Stomach smooth muscle (tissue), 2 donors: ENCODE data around the gene ZFYVE28.
A peak's percentile ranks its signal among the peaks of the same experiment; 100 is the strongest.

Source experiments
- H3K27ac ChIP-seq: one replicate; pipeline ENCODE4 v1.7.0; 2013; ENCODE audit warnings: mild to moderate bottlenecking, low read length, inconsistent platforms
- H3K27me3 ChIP-seq, 2 donors: one replicate each; pipeline ENCODE4 v1.7.0; 2013; ENCODE audit warnings: low read length in 2 of 2; ENCODE audit not compliant: insufficient read depth in 2 of 2, control insufficient read depth in 1 of 2
- H3K36me3 ChIP-seq, 2 donors: one replicate each; pipeline ENCODE4 v1.7.0; 2013; ENCODE audit warnings: low read length in 2 of 2; ENCODE audit not compliant: control insufficient read depth in 2 of 2, insufficient read depth in 2 of 2
- H3K4me1 ChIP-seq: one replicate; pipeline ENCODE4 v1.7.0; 2013; ENCODE audit warnings: low read length; ENCODE audit not compliant: control insufficient read depth, insufficient read depth
- H3K4me3 ChIP-seq, 2 donors: one replicate each; pipeline ENCODE4 v1.7.0; 2013; ENCODE audit warnings: low read length in 2 of 2
- H3K9ac ChIP-seq, 2 donors: one replicate each; pipeline ENCODE4 v1.7.0; 2013; ENCODE audit warnings: low read length in 2 of 2, mild to moderate bottlenecking in 1 of 2
- H3K9me3 ChIP-seq, 2 donors: one replicate each; pipeline ENCODE4 v1.7.0; 2013; ENCODE audit warnings: low read length in 2 of 2; ENCODE audit not compliant: control insufficient read depth in 2 of 2
- donor health status: healthy.
- donor health status: Pancreatic carcinoma.

Gene ZFYVE28

DNA sequence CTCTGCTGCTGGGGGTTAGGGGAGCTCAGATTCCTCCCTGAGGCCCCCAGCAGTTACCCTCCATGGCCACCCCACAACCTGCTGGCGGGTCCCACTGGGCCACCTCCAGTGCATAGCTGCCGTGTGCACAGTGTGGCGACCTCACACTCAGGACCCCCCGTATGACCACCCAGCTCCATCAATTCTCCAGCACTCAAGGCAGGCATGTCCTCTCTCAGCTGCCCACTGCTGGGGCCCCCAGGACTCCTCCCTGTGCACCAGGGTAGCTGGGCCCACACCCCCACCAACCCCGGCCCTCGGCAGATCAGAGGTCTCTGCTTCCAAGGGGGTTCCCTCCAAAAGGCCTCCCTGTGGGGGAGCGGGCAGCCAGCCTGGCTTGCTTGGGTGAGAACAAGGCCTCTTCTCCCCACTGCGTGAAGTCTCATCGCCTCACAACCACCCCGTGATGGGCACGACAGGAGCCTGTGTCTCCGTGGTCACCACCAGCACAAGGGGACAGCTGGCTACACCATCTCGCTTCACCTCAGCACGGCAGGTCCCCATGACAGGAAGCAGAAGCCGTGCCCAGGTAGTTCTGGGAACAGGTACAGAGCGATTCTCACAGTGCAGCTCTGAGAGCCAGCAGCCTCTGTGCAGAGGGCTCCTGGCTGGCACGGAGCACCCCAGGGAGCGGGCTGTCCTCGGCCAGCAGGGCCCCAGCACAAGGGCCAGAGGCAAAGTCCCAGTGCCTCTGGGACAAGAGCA is 171.9 kb downstream of the ZFYVE28 start:
- Histone ChIP-seq H3K27ac (no peak overlapping the region), H3K9me3 (no peaks in the 10 kb centered on the region), H3K36me3 (peaks cover 8 to 17% of the 10 kb centered on the region in 2 donors), H3K4me1 (peaks cover 6% of the 10 kb centered on the region), H3K9ac (no peak overlapping the region), H3K27me3 (no peaks in the 10 kb centered on the region), H3K4me3 (no peak overlapping the region)

DNA sequence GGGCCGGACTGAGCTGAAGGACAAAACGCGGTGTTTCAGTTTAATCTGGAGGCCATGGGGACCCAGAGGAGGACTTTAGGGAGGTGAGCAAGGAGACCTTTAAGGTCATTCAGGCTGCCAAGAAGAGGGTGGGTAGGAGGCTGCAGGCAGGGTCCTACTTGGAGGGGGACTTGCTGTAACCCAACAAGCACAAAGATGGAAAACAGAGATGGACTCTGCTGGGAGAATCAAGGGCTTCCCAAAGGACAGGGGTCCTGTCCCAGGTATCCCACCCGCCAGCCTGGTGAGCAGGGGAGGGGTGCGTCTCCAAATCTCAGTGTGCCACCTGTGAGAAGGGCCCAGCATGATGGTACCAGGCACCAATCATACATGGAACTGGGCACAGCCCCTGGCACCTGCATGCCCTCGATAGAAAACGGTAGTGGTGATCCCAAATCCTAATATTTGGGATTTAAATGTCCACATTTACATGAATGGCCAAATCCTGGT is 172.6 kb downstream of the ZFYVE28 start:
- peaks cover 8 to 17% of the 10 kb centered on the region in 2 donors for H3K36me3 ChIP-seq
- no peak overlapping the region for H3K4me3 ChIP-seq
- H3K9ac ChIP-seq: no peak overlapping the region
- peaks cover 6% of the 10 kb centered on the region for H3K4me1 ChIP-seq
- peak overlapping the region; percentile 41 for H3K27ac ChIP-seq
- H3K9me3 ChIP-seq: no peaks in the 10 kb centered on the region
- H3K27me3 ChIP-seq: no peaks in the 10 kb centered on the region

DNA sequence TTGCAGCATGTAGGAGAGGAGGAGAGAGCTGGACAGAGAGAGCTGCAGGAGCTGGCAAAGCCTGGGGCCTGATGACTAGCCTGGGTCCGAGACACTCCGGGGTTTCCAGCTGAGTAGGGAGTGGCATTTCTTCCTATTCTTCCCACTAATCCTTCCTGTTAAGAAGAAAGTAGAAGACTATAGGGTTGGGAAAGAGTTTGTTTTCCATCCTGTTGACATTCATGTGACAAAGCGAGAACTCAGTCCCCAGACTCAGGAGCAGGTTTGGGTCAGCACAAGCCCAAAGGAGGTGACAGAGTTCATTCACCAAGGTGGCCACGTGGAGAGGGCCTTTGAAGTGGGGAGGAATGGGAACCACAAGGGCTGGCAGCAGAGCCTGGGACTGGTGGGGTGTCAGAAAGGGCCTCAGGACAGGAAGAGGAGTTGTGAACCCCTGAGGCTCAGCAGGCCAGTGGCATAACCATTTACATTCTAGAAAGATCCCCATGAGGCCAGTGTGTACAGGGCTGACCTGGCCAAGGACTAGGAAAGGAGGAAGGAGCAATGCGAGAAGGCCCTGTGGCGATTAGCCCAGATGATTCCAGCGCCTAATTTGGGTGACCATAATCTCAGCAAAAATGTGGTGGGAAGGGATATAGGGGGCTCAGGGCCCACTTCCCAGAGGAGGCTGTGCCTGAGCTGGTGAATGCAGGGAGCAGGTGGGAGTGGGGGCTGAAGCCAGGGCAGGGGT is 173.2 kb downstream of the ZFYVE28 start:
- Histone ChIP-seq H3K4me1 (peaks cover 6% of the 10 kb centered on the region), H3K9ac (peak overlapping the region in 1 of 2 donors; percentile 5)

DNA sequence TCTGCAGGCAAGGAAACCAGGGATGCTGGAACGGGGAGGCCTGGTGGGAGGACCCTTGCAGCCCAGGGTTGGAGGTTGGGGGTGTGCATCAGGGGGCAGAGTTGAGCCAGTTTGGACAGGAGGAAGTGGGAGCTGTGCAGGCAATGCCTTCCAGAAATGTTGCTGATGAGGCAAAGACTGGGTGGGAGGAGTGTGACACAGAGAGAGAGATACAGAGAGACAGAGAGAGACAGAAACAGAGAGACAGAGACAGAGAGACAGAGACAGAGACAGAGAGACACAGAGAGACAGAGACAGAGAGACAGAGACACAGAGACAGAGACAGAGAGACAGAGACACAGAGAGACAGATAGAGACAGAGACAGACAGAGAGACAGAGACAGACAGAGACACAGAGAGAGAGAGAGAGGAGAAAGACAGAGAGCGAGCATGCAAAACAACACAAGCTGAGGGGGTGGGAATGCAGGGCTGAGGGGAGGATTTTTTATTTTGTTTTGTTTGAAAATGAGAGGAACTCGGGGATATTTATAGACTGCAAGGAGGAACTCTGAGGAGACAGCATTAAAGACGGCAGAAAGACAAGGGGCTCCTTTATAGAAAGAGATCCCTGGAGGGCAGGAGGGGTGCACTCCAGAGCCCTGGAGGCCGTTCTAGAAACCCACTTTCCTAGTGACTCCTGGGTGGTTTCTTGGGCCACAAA is 174.6 kb downstream of the ZFYVE28 start:
- peak overlapping the region; percentile 6 to 12 for H3K9ac ChIP-seq

More for the DNA sequence above, 173.2 kb downstream of the ZFYVE28 start:
- Histone ChIP-seq H3K27me3 (no peaks in the 10 kb centered on the region), H3K36me3 (peaks cover 8 to 15% of the 10 kb centered on the region in 2 donors), H3K4me3 (no peak overlapping the region), H3K27ac (peak overlapping the region; percentile 41), H3K9me3 (no peaks in the 10 kb centered on the region)

DNA sequence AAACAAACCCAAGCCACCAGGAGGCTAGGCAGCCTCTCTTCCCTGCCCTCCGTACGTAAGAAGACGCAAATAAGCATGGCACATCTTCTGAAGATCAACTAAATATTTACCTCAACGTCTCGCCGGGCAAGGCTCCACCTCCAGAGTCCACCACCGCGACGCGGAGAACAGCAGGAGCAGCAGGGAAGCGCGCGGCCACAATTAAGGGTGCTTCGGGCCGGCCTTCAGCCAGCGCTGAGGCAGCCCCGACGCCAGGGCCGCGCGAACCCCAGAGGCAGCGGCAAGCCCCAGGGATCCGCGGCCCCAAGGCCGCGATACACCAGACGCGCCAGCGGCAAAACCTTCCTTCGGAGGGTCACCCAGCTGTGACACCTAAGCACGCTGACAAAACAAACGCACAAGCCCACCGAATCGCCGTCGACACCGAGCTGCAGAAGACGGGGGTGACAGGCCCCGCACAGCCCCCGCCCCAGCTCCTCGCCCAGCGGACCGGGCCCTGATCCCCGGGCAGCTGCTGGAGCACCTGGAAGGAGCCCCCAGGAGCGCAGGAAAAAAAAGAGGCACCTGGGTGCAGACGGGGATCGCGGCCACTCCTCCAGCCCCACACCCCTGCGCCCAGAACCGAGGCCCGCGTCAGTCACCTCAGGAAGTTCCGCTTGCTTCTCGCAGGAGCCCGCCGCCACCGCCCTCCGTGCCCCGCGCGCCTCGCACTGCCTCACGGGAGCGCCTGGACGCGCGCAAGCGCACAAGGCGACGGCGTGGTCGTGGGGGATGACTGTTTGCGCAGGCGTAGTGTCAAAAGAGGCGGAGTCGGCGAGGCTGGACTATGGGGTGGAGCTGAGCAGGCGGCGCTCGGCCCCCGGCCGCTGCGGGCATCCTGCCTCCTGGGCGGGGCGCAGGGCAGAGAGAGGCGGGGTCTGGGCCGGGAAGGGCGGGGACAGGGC is 176.8 kb downstream of the ZFYVE28 start, which contains the start of the genes HAUS3 and POLN:
Gene HAUS3 (minus strand): TSS at position 712 of the 944 bp plus-strand sequence. CDS start 1,175 bp downstream, outside the sequence.
Gene POLN (minus strand): TSS at position 712 of the 944 bp plus-strand sequence. CDS start 12,890 bp downstream, outside the sequence.
- no peaks in the 10 kb centered on the region for H3K27me3 ChIP-seq
- peak within 1 kb of the TSS; percentile 84 to 87 for H3K4me3 ChIP-seq
- peaks cover 9% of the 10 kb centered on the region for H3K4me1 ChIP-seq
- no peaks in the 10 kb centered on the region for H3K36me3 ChIP-seq
- peak within 1 kb of the TSS; percentile 13 for H3K27ac ChIP-seq
- H3K9ac ChIP-seq: peak within 1 kb of the TSS; percentile 73
- no peaks in the 10 kb centered on the region for H3K9me3 ChIP-seq

More for the DNA sequence above, 174.6 kb downstream of the ZFYVE28 start:
- Histone ChIP-seq H3K4me1 (peaks cover 6% of the 10 kb centered on the region), H3K4me3 (peak overlapping the region in 1 of 2 donors; percentile 26), H3K9me3 (no peaks in the 10 kb centered on the region), H3K27ac (peak overlapping the region; percentile 7), H3K36me3 (peaks cover 0 to 5% of the 10 kb centered on the region in 2 donors), H3K27me3 (no peaks in the 10 kb centered on the region)

DNA sequence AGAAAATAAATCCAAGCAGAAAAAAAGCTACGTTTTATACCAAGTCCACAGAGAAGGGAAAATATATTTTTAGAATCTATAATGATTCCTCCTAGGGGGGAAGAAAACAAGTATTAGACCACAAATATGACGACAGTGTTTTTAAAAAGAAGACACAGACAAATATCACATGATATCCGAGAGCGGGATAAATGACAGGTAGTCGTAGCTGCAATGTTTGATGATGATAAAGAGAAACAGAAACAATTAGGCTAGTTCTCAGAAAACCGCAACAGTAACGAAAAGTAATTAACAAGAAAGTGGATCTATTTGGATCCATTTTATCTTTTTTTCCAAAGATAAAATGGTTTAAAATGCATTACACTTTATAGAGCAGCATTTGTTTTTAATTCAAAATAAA is 177.4 kb downstream of the ZFYVE28 start:
- peak overlapping the region; percentile 73 for H3K9ac ChIP-seq
- no peak overlapping the region for H3K27ac ChIP-seq
- H3K4me3 ChIP-seq: peak overlapping the region; percentile 84 to 87
- no peaks in the 10 kb centered on the region for H3K9me3 ChIP-seq
- no peaks in the 10 kb centered on the region for H3K36me3 ChIP-seq
- no peaks in the 10 kb centered on the region for H3K27me3 ChIP-seq
- peaks cover 9% of the 10 kb centered on the region for H3K4me1 ChIP-seq

DNA sequence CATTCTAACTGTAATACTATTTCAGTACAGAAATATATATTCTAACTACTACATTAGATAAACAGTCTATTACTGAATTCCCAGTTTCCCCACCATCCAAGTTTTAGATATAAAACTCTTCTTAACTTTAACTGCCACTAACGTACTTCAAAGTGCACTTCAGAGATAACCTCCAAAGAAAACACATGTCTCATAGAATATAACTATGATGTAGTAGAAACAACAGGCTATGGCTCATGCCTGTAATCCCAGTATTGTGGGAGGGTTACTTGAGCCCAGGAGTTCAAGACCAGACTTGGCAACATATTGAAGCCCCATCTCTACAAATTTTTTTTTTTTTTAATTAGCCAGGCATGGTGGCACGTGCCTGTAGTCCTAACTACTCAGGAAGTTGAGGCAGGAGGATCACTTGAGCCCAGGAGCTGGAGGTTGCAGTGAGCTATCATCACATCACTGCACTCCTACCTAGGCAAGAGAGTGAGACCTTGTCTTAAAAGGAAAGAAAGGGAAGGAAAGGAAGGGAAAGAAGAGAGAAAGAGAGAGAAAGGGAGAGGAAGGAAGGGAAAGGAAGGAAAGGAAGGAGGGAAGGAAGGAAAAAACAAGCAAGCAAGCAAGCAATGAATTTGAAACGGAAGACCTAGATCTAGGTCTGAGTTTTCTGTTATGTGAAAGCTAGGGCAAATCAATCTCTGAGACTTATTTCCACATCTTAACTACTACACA is 181.3 kb downstream of the ZFYVE28 start:
- H3K36me3 ChIP-seq: peaks cover 3 to 8% of the 10 kb centered on the region in 2 donors
- no peak overlapping the region for H3K27ac ChIP-seq
- peaks cover 3% of the 10 kb centered on the region for H3K4me1 ChIP-seq
- H3K9ac ChIP-seq: no peak overlapping the region
- no peaks in the 10 kb centered on the region for H3K27me3 ChIP-seq
- H3K9me3 ChIP-seq: no peaks in the 10 kb centered on the region
- no peak overlapping the region for H3K4me3 ChIP-seq

DNA sequence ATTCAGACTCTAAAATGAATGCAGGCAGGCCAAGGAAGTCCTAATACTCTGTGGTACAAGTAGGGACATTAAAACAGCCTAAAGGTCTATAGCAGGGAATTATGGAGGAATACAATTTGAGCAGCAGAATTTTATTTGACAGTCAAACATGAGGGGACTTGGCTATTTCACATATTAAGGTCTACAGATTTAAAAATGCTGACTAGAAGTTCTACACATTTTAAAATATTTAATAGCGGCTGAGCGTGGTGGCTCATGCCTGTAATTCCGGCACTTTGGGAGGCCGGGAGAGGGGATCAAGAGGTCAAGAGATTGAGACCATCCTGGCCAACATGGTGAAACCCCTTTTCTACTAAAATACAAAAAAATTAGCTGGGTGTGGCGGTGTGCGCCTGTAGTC is 187.4 kb downstream of the ZFYVE28 start:
- no peak overlapping the region for H3K9ac ChIP-seq
- no peak overlapping the region for H3K27ac ChIP-seq
- H3K9me3 ChIP-seq: no peaks in the 10 kb centered on the region
- no peak overlapping the region for H3K4me3 ChIP-seq
- H3K36me3 ChIP-seq: peaks cover 7 to 8% of the 10 kb centered on the region in 2 donors
- no peaks in the 10 kb centered on the region for H3K27me3 ChIP-seq
- no peaks in the 10 kb centered on the region for H3K4me1 ChIP-seq

DNA sequence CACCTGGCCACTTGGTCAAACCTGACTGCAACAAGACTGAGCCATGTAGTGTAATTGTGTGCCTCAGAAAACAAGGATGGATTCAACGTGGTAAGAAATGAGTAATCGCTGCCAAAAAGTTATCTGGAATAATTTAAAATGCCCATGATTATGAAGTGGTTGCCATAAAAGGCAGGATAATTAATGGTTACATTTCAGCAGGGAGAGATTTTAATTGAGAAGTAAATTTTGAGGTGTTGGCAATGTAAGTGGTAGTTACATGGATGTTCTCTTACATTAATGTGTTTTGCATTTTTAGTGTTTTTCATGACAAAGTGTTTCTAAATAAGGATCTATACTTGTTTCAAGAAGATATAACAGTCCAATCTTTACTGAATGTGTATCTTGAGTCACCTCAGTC is 192.2 kb downstream of the ZFYVE28 start:
- Histone ChIP-seq H3K27ac (no peak overlapping the region), H3K9me3 (no peaks in the 10 kb centered on the region), H3K27me3 (no peaks in the 10 kb centered on the region), H3K4me1 (no peaks in the 10 kb centered on the region), H3K36me3 (peaks cover 4 to 15% of the 10 kb centered on the region in 2 donors), H3K4me3 (no peak overlapping the region), H3K9ac (no peak overlapping the region)
